PC-3 (cell line): ENCODE data around the gene STX5. TPM values are rescaled to one million over a fixed set of nuclear protein-coding genes. Genes with fewer than 3 reads are reported as not detected.

Source experiments
- ATAC-seq: fragments of 200-7000 bp; cut with Tn5 transposase; 2 replicates; pipeline ENCODE4 v1.9.1; 2020; ENCODE audit warnings: mild to moderate bottlenecking, moderate library complexity
- BruUV-seq: library from RNA; stranded (reverse); fragments of 400-500 nt; replicated peaks from 2 replicates; lab custom pipeline; 2021; lab: Mats Ljungman, UMichigan
- CTCF ChIA-PET: fragments of 300-600 bp; sonication (Branson Sonifier 250); formaldehyde crosslinking; loops from one replicate; lab custom pipeline; 2022; ENCODE audit warnings: antibody characterized with exemption; lab: Charles Lee
- POLR2A ChIA-PET: fragments of 300-600 bp; sonication (Branson Sonifier 250); formaldehyde crosslinking; loops from one replicate; lab custom pipeline; 2022; ENCODE audit warnings: antibody characterized with exemption; ENCODE audit not compliant: unreplicated experiment; lab: Charles Lee
- DNase-seq: peaks from one replicate; pipeline ENCODE4 v3.0.0-alpha.2; 2015
- H2AFZ ChIP-seq: fragments of 300-600 bp; sonication (generic); 2 replicates; pipeline ENCODE4 v1.6.0; 2016; ENCODE audit warnings: antibody characterized with exemption, low read length
- H3F3A ChIP-seq: fragments of 300-600 bp; sonication (generic); one replicate; pipeline ENCODE4 v1.6.0; 2017; ENCODE audit warnings: antibody characterized with exemption, low read length, control low read depth, mild to moderate bottlenecking; ENCODE audit not compliant: unreplicated experiment
- H3K27ac ChIP-seq: fragments of 300-600 bp; sonication (generic); 2 replicates; pipeline ENCODE4 v1.5.1; 2016; ENCODE audit warnings: mild to moderate bottlenecking, low read length
- H3K27me3 ChIP-seq: fragments of 300-600 bp; sonication (generic); 2 replicates; pipeline ENCODE4 v1.6.1; 2016; ENCODE audit warnings: low read length, mixed read lengths
- H3K36me3 ChIP-seq: fragments of 300-600 bp; sonication (generic); 2 replicates; pipeline ENCODE4 v1.6.1; 2016; ENCODE audit warnings: low read depth, mixed run types, low read length, mixed read lengths
- H3K4me1 ChIP-seq: fragments of 300-600 bp; sonication (generic); 2 replicates; pipeline ENCODE4 v1.5.1; 2016; ENCODE audit warnings: low read length; ENCODE audit not compliant: insufficient read depth
- H3K4me2 ChIP-seq: fragments of 300-600 bp; sonication (generic); 2 replicates; pipeline ENCODE4 v1.6.0; 2016; ENCODE audit warnings: low read length
- H3K4me3 ChIP-seq: fragments of 300-600 bp; sonication (generic); 2 replicates; pipeline ENCODE4 v1.5.1; 2016; ENCODE audit warnings: mild to moderate bottlenecking, low read length, mixed read lengths
- H3K79me2 ChIP-seq: fragments of 300-600 bp; sonication (generic); 2 replicates; pipeline ENCODE4 v1.6.1; 2017; ENCODE audit warnings: low read length, mixed read lengths
- H3K9ac ChIP-seq: fragments of 300-600 bp; sonication (generic); 2 replicates; pipeline ENCODE4 v1.6.0; 2016; ENCODE audit warnings: mild to moderate bottlenecking, low read length
- H3K9me2 ChIP-seq: fragments of 300-600 bp; sonication (generic); replicated peaks from 2 replicates; pipeline ENCODE4 v1.6.1; 2016; ENCODE audit warnings: mixed run types, low read length, mixed read lengths
- H3K9me3 ChIP-seq: fragments of 300-600 bp; sonication (generic); 2 replicates; pipeline ENCODE4 v1.6.1; 2016; ENCODE audit warnings: low read length, mixed read lengths
- H4K20me1 ChIP-seq: fragments of 300-600 bp; sonication (generic); 2 replicates; pipeline ENCODE4 v1.6.1; 2016; ENCODE audit warnings: low read length, mixed read lengths
- EZH2 ChIP-seq: fragments of 300-600 bp; sonication (generic); IDR thresholded peaks from one replicate; pipeline ENCODE4 v1.6.1; 2017; ENCODE audit warnings: antibody characterized with exemption, mild to moderate bottlenecking, low read length; ENCODE audit not compliant: unreplicated experiment
- EZH2phosphoT487 ChIP-seq: fragments of 300-600 bp; sonication (generic); IDR thresholded peaks from 2 replicates; pipeline ENCODE4 v1.6.1; 2018; ENCODE audit warnings: mild to moderate bottlenecking, antibody characterized with exemption, low read length, borderline replicate concordance
- intact Hi-C: fragments of 100-400 bp; cut with micrococcal nuclease; formaldehyde crosslinking; loops from 2 replicates; pipeline ENCODE4 v1.9.0; 2023
- total RNA-seq: library from RNA; depleted of rRNA; stranded (reverse); fragments of >200 nt; gene quantifications from 2 replicates; pipeline ENCODE4 v1.2.3, GENCODE V29; 2014
- TF ChIP-seq, protein P1 (sequence below): fragments of 300-600 bp; sonication (generic); conservative IDR thresholded peaks from 2 replicates; pipeline ENCODE4 v1.5.1; 2017; ENCODE audit warnings: antibody characterized with exemption, low read depth, mild to moderate bottlenecking, low read length

The STX5 gene
- total RNA-seq, 1 experiment from 2014 or later: 48.2 TPM

DNA sequence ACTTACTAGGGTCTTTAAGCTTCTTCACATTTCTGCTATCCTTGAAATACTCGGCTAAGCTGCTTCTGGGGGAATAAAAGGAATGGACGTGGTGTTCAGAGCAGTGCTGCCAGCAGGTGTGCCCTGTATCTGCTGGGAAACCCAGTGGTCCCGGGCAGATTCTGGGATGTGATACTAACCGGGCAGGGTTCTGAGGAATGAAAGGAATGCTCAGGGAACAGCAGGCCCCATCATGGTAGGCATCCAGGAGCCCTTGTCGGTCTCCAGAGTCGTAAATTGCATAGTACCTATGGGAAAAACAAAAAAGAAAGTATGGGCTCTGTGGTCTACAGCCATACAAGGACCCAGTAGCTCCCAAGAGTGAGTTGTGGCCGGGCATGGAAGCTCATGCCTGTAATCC lies 35.6 kb downstream of the STX5 start:
- peaks cover 71% of the 10 kb centered on the region for H3K36me3 ChIP-seq
- no peak overlapping the region for H3K4me2 ChIP-seq
- DNase-seq (no peak), ATAC-seq (no peak)
- no peak for TF ChIP-seq EZH2phosphoT487
- TF ChIP-seq EZH2: no peak
- TF ChIP-seq, protein P1, sequence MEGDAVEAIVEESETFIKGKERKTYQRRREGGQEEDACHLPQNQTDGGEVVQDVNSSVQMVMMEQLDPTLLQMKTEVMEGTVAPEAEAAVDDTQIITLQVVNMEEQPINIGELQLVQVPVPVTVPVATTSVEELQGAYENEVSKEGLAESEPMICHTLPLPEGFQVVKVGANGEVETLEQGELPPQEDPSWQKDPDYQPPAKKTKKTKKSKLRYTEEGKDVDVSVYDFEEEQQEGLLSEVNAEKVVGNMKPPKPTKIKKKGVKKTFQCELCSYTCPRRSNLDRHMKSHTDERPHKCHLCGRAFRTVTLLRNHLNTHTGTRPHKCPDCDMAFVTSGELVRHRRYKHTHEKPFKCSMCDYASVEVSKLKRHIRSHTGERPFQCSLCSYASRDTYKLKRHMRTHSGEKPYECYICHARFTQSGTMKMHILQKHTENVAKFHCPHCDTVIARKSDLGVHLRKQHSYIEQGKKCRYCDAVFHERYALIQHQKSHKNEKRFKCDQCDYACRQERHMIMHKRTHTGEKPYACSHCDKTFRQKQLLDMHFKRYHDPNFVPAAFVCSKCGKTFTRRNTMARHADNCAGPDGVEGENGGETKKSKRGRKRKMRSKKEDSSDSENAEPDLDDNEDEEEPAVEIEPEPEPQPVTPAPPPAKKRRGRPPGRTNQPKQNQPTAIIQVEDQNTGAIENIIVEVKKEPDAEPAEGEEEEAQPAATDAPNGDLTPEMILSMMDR: no peak
- no peaks in the 10 kb centered on the region for H3K27me3 ChIP-seq
- ChIA-PET CTCF (interaction anchor here (0.6 kb wide), 1 partner anchor 1559 kb away, joined by 7 read pairs; no protein-coding TSS in a partner anchor), POLR2A (no interaction called here)
- H3K27ac ChIP-seq: no peak overlapping the region
- H3K4me3 ChIP-seq: no peak overlapping the region
- no peaks in the 10 kb centered on the region for H4K20me1 ChIP-seq
- no peaks in the 10 kb centered on the region for H3K9me3 ChIP-seq
- H2AFZ ChIP-seq: no peak overlapping the region
- no peaks in the 10 kb centered on the region for H3K9me2 ChIP-seq
- H3F3A ChIP-seq: peaks cover 9% of the 10 kb centered on the region
- intact Hi-C loops: no loop called here
- BruUV-seq: no TSS peak
- peaks cover 8% of the 10 kb centered on the region for H3K4me1 ChIP-seq
- H3K9ac ChIP-seq: no peak overlapping the region
- peaks cover 5% of the 10 kb centered on the region for H3K79me2 ChIP-seq

GRCh38 chr11:62794201-62794775 lies 37.6 kb downstream of the STX5 start:
- no peak overlapping the region for H3K9ac ChIP-seq
- H3K36me3 ChIP-seq: peaks cover 60% of the 10 kb centered on the region
- no peaks in the 10 kb centered on the region for H3K9me3 ChIP-seq
- H2AFZ ChIP-seq: no peak overlapping the region
- intact Hi-C loops: no loop called here
- H3K4me3 ChIP-seq: no peak overlapping the region
- peaks cover 17% of the 10 kb centered on the region for H3K4me1 ChIP-seq
- H3K79me2 ChIP-seq: peaks cover 25% of the 10 kb centered on the region
- no peaks in the 10 kb centered on the region for H3K27me3 ChIP-seq
- DNase-seq (no peak), ATAC-seq (no peak)
- no peaks in the 10 kb centered on the region for H4K20me1 ChIP-seq
- TF ChIP-seq, protein P1: no peak
- TF ChIP-seq EZH2: no peak
- TF ChIP-seq EZH2phosphoT487: no peak
- BruUV-seq: no TSS peak
- H3K9me2 ChIP-seq: no peaks in the 10 kb centered on the region
- peaks cover 9% of the 10 kb centered on the region for H3F3A ChIP-seq
- H3K27ac ChIP-seq: no peak overlapping the region
- H3K4me2 ChIP-seq: no peak overlapping the region
- ChIA-PET POLR2A (interaction anchor here (0.5 to 1.0 kb wide), 4 partner anchors 11 to 130 kb away, joined by 3 to 5 read pairs (median 3); partner anchors contain the start of genes C11orf98 and NXF1), CTCF (no interaction called here)

- peaks cover 42% of the 10 kb centered on the region for H3K36me3 ChIP-seq
- CTCF ChIA-PET: interaction anchor here (0.6 kb wide), 1 partner anchor 37 kb away, joined by 18 read pairs; no protein-coding TSS in a partner anchor
- POLR2A ChIA-PET: no interaction called here
These were observed 39.7 kb downstream of the STX5 start for GRCh38 chr11:62792202-62792575.

More at GRCh38 chr11:62792202-62792575, 39.7 kb downstream of the STX5 start:
- Histone ChIP-seq H3K4me3 (peak overlapping the region; percentile 96), H3K27me3 (no peaks in the 10 kb centered on the region), H3K4me2 (peak overlapping the region; percentile 95), H2AFZ (no peak overlapping the region), H3K9ac (no peak overlapping the region), H3K9me2 (no peaks in the 10 kb centered on the region), H3K4me1 (peaks cover 27% of the 10 kb centered on the region), H4K20me1 (no peaks in the 10 kb centered on the region), H3K27ac (0 out of 2 replicates have a peak overlapping the region, but pooled peaks have one; percentile 4), H3F3A (peaks cover 15% of the 10 kb centered on the region), H3K79me2 (peaks cover 36% of the 10 kb centered on the region), H3K9me3 (no peaks in the 10 kb centered on the region)
- TF ChIP-seq, protein P1: no peak
- no peak for TF ChIP-seq EZH2phosphoT487
- no peak for DNase-seq
- ATAC-seq: peak; percentile 1; the same call in 1 of the 2 replicates
- intact Hi-C loops: no loop called here
- no TSS peak for BruUV-seq
